EL (cell line): ENCODE data around the gene SNX18.

Experiments used
- DNase-seq: peaks from one replicate; pipeline ENCODE4 v3.0.0-alpha.2; 2016

Gene SNX18

DNA sequence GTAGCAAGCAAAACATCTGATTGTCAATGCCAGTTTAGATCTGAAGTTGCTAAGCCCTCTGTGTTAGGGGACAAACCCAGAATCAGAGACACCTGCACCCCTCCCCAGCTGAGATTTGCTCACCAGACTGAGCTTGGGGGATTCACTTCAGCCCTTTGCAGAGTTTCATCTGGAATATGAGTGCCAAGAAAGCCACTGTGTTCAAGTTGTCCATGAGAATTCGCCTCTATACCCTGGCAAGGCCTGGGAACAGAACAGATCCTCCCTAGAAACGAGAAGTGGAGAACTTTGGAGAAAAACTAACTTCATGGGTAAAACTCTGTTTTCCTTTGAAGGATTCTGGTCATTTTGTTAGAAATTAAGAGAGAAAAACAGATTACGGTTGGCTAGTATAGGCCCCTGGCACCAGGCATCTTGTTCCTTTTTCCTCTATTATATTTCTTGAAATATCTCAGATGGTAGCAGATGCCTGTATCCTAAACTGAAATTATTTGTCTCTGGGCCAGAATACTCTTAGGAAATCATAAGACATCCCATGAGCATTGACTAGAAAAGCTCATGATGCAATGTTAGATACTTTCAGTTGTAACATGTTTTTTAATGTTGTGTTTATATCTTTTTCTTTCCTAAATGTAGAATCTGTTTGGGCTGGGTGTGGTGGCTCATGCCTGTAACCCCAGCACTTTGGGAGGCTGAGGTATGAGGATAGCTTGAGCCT is 64.4 kb downstream of the SNX18 start:
- DNase-seq = no peak

DNA sequence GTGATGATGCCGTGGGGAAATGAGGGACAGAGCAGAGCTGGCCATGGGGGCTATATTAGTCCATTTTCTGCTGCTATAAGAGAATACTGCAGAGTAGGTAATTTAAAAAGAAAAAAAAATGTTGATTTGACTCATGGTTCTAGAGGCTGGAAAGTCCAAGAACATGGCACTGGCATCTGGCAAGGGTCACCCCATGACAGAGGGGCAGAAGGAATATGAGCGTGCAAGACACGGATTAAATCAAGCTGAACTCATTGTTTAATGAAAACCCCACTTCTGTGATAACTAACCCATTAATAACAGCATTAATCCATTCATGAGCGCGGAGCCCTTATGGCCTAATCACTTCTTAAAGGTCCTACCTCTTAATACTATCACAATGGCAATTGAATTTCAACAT is 68.8 kb downstream of the SNX18 start:
- no peak for DNase-seq

GRCh38 chr5:54589786-54590185 is 72.2 kb downstream of the SNX18 start:
- no peak for DNase-seq

- DNase-seq = no peak
Observed at GRCh38 chr5:54590824-54591223, 73.3 kb downstream of the SNX18 start.

GRCh38 chr5:54593779-54594178 is 76.2 kb downstream of the SNX18 start:
- DNase-seq = no peak

DNA sequence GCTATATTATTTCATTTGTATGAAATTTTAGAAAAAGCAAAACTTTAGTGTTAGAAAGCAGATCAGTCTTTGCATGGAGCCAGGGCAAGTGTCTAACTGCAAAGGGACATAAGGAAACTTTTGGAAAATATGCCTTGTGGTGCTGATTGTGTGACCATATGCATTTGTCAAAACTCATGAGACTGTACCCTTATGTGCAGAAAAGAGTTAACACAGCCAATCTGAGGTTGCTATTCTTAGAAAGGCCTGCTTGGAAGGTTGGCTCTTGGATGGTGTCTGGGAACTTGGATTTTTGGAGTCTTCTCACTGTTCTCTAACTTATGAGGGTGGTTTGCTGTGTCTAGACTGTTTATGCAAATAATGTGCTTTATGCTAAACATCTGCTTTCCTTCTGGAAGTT is 76.6 kb downstream of the SNX18 start:
- DNase-seq = no peak

DNA sequence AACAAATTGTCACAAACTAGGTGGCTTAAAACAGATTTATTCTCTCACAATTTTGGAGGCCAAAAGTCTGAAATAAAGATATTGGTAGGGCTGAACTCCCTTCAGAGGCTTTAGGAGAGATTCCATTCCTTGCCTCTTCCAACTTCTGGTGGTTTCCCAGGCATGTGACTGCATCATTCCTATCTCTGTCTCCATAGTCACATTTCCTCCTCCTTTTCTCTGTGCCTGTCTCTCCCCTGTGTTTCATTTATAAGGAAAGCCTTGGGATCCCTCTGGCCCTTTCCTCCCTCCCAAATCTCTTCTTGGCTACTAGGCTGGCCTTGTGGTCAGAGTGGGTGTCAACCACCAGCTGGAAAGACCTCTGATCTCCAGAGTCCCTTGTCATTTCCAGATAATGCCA is 78.2 kb downstream of the SNX18 start:
- peak; percentile 11 for DNase-seq
